HAP-1 (cell line): ENCODE data around the gene TMC8.
"Not testable (repeated sequence)": the region's sequence is repeated elsewhere in the genome, so short reads cannot be mapped to it uniquely, and the experiment has no call there.

Experiments
- DNase-seq, 2 experiments: peaks; one replicate each; pipeline ENCODE4 v3.0.0-alpha.2; 2016 to 2020; ENCODE audit warnings: low spot score in 2 of 2
- H3K27me3 ChIP-seq: fragments of 250-450 bp; sonication (Bioruptor Pico); 2 replicates; pipeline ENCODE4 v1.5.1; 2020; ENCODE audit warnings: low read depth, mild to moderate bottlenecking, moderate library complexity
- H3K36me3 ChIP-seq: fragments of 250-450 bp; sonication (Bioruptor Pico); replicated peaks from 2 replicates; pipeline ENCODE4 v1.5.1; 2020; ENCODE audit warnings: mild to moderate bottlenecking
- H3K4me1 ChIP-seq: fragments of 250-450 bp; sonication (Bioruptor Pico); 2 replicates; pipeline ENCODE4 v1.5.1; 2020; ENCODE audit warnings: mild to moderate bottlenecking
- H3K4me3 ChIP-seq: fragments of 250-450 bp; sonication (Bioruptor Pico); 2 replicates; pipeline ENCODE4 v1.5.1; 2020; ENCODE audit warnings: mild to moderate bottlenecking, moderate library complexity
- H3K9me3 ChIP-seq: fragments of 250-450 bp; sonication (Bioruptor Pico); 2 replicates; pipeline ENCODE4 v1.5.1; 2020; ENCODE audit warnings: mild to moderate bottlenecking, moderate library complexity
- in situ Hi-C: fragments of 300-500 bp; cut with MboI; formaldehyde crosslinking; loops from 3 replicates; pipeline ENCODE4 v1.14.3; 2020; ENCODE audit warnings: low sequenced_read_pairs, inconsistent platforms, mixed read lengths

Gene TMC8, protein sequence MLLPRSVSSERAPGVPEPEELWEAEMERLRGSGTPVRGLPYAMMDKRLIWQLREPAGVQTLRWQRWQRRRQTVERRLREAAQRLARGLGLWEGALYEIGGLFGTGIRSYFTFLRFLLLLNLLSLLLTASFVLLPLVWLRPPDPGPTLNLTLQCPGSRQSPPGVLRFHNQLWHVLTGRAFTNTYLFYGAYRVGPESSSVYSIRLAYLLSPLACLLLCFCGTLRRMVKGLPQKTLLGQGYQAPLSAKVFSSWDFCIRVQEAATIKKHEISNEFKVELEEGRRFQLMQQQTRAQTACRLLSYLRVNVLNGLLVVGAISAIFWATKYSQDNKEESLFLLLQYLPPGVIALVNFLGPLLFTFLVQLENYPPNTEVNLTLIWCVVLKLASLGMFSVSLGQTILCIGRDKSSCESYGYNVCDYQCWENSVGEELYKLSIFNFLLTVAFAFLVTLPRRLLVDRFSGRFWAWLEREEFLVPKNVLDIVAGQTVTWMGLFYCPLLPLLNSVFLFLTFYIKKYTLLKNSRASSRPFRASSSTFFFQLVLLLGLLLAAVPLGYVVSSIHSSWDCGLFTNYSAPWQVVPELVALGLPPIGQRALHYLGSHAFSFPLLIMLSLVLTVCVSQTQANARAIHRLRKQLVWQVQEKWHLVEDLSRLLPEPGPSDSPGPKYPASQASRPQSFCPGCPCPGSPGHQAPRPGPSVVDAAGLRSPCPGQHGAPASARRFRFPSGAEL

DNA sequence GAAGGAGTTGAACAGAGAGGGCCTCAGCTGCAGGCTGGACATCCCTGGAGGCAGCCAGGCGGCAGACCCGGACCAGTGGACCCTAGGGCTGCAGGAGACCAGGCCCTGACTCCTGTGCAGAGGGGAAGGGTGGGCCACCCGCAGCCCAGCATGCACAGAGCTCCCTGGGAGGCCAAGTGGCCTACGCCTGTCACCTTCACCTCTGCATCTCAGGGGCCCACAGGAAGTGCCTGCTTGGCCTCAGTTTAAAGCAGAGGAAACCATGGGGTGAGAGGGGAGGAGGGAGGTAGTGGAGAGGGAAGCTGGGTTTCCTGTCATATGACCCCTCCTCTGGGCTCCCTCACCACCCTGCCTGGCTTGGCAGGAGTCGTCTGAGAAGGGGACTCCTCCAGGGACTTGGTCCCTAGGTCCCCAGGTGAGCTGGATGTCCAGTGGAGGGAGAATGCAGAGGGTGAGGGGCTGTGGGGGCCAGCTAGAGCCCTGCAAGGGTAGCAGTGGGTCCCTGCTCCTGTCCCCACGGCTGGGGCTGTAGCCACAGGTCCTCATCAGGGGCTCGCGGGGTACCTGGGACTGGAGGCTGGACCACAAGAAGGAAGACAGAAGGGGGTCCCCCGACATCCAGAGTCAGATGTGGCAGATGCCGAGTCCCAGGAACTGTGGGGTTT, at the start of gene TMC8:
TSS of gene TMC8 (plus strand) at position 335 of the 665 bp plus-strand sequence. CDS start 818 bp downstream, outside the sequence.
- Histone ChIP-seq H3K4me1 (peaks cover 4% of the 10 kb centered on the region; the same call in 1 of the 2 replicates), H3K9me3 (no peaks in the 10 kb centered on the region), H3K4me3 (no peak within 1 kb of the TSS), H3K27me3 (peaks cover 3% of the 10 kb centered on the region), H3K36me3 (no peaks in the 10 kb centered on the region)
- no peak for DNase-seq
- in situ Hi-C loops = no loop called here

DNA sequence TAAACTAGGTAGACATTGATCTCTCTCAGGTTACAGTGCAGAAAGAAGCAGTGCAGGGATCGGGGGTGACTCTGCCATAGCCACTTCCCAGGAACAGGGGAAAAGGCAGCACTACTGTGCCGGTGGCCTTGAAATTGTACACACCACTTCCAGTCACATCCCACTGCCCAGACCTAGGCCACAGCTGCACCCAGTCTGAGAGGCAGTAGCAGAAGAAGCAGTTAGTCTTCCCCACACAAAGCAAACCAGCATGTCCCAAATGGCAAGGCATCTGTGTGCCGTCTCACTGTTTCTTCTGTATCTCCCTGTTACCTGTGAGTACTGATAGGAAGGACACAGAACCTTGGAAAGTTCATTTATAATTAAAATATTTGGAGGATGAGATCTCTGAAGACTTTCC, 49.0 kb upstream of the TMC8 start:
- in situ Hi-C loops = no loop called here
- H3K4me3 ChIP-seq = no peak overlapping the region
- no peaks in the 10 kb centered on the region for H3K27me3 ChIP-seq
- DNase-seq = no peak
- no peaks in the 10 kb centered on the region for H3K4me1 ChIP-seq
- H3K36me3 ChIP-seq = peaks cover 25% of the 10 kb centered on the region
- no peaks in the 10 kb centered on the region for H3K9me3 ChIP-seq

DNA sequence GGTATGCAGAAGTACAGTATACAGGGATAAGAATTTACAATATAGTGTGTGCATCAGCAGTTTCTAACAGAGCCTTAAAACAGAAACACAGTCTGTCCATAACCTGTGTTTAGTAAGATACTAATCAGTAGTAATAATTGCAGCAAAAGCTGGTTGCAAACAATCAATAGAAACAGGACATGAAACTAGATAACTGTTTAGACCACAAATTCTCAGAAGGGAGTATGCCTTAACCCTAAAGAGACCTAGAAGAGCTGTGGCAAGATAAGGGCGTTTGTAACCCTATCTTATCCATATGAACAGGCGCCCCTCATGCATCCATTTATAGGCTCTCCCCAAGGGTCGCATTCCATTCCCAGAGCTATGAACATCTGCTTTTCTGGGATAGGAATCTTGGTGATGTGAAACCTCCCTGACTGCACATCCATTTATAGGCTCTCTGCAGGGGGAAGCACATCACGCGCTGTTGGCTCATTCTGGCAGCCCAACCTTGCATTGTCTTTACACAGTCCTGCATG, 48.2 kb upstream of the TMC8 start:
- H3K27me3 ChIP-seq, H3K4me1 ChIP-seq, DNase-seq, H3K4me3 ChIP-seq, in situ Hi-C loops, H3K9me3 ChIP-seq: not testable (repeated sequence)
- H3K36me3 ChIP-seq = peaks cover 22% of the 10 kb centered on the region

DNA sequence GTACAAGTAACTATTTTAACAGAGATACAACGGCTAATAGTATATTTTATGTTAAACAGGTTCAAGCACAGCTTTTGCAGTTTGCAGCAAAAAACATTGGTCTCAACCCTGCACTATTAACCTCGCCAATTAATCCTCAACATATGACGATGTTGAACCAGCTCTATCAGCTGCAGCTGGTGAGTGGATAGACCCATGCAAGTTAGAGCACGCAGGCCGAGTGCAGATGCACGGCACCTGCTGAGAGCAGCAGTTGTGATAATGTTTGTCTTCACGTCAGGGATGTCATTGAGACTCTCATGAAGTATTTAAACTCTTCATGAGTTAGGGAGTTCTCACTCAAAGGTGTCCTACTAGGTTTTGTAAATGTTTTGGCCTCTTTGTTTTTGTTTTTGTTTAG, 47.6 kb upstream of the TMC8 start:
- in situ Hi-C loops = no loop called here
- peaks cover 17% of the 10 kb centered on the region for H3K36me3 ChIP-seq
- no peak overlapping the region for H3K4me3 ChIP-seq

DNA sequence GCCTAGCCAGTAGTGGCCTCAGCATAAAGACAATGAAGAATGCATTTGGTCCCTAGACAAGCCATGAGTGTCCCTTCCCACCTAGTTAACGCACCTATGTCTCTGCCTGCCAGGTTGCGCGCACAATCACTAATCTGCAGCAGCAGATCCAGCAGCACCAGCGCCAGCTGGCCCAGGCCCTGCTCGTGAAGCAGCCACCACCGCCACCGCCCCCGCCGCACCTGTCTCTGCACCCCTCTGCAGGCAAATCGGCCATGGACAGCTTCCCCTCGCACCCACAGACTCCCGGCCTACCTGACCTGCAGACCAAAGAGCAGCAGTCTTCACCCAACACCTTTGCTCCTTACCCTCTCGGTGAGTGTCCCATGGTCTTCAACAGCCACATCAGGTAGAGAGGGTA, 43.8 kb upstream of the TMC8 start:
- H3K9me3 ChIP-seq = no peaks in the 10 kb centered on the region
- in situ Hi-C loops = no loop called here
- H3K4me3 ChIP-seq = no peak overlapping the region
- H3K4me1 ChIP-seq = no peaks in the 10 kb centered on the region
- peaks cover 7% of the 10 kb centered on the region for H3K36me3 ChIP-seq
- DNase-seq = no peak
- H3K27me3 ChIP-seq = no peaks in the 10 kb centered on the region

More for the DNA sequence above, 47.6 kb upstream of the TMC8 start:
- H3K9me3 ChIP-seq = no peaks in the 10 kb centered on the region
- no peaks in the 10 kb centered on the region for H3K27me3 ChIP-seq
- no peak for DNase-seq
- no peaks in the 10 kb centered on the region for H3K4me1 ChIP-seq

DNA sequence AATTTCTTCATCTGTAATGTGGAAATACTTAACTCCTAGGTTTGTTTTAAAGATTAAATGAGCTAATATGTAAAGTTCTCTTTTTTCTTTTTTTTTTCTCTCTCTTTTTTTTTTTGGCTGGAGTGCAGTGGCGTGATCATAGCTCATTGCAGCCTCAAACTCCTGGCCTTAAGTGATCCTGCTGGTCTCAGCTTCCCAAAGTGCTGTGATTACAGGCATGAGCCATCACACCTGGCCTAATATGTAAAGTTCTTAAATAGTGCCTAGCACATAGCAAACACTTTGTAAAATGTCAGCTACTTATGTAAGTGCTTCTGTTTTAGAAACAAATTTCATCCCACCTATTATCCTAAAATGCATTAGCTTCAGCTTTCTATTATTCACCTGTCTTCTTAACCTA, 42.0 kb upstream of the TMC8 start:
- in situ Hi-C loops = no loop called here
- peaks cover 16% of the 10 kb centered on the region for H3K36me3 ChIP-seq

DNA sequence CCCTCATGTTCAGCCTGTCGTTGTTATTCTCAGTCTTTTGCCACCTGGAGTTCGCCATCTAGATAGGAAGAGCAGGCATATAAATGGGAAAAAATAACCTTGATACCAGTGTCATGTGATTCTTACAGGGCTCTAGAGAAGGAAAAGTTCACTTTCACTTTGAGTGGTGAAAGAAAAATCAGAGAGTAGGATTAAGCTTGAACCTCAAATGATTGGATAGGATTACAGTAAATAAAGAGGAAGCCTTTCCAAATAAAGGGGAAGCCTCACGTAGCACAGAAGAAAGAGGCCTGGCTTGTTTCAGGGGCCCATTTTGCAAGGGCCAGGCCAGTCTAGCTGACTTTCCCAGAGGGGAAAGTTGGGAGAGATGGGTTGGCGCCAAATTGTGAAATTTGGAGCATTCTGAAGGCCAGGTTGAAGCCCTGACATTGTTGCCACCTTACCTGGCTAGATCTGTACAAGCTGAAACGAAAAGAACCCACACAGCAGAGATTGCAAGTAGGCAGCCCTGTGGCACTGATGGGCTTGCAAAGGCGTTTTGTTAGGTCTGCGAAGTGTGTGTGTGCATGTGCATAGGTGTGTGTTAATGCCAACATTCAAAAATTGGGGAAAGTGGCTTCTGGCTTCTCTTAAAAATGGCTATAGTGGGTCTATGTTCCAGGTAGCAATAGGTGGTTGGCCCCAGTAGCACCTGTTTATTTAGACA, 40.8 kb upstream of the TMC8 start:
- in situ Hi-C loops = no loop called here
- no peaks in the 10 kb centered on the region for H3K4me1 ChIP-seq
- H3K9me3 ChIP-seq = no peaks in the 10 kb centered on the region
- DNase-seq = no peak
- H3K4me3 ChIP-seq = no peak overlapping the region
- H3K27me3 ChIP-seq = no peaks in the 10 kb centered on the region
- H3K36me3 ChIP-seq = peaks cover 25% of the 10 kb centered on the region

More for the DNA sequence above, 42.0 kb upstream of the TMC8 start:
- no peaks in the 10 kb centered on the region for H3K4me1 ChIP-seq
- no peak overlapping the region for H3K4me3 ChIP-seq
- H3K27me3 ChIP-seq = no peaks in the 10 kb centered on the region
- H3K9me3 ChIP-seq = no peaks in the 10 kb centered on the region
- DNase-seq = no peak

DNA sequence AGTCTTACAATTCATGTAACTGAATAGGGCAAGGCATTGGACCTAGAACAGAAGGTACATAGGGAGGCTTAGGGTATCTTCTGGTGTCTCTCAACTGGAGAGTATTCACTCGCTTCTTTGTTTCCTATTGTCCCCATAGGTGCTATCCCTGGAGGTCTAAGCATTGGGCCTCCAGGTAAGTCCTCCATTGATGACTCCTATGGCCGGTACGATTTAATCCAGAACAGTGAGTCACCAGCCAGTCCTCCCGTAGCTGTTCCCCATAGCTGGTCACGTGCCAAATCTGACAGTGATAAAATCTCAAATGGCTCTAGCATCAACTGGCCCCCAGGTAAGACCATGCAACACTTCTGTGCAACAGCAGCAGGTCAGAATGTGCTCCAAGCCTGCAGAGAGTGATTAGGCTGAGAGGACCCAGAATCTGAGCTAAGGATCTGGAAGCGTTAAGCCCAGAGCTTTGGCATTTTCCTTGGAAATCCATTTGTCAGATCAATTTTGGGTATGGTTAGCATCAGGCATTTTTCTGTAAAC, 37.7 kb upstream of the TMC8 start:
- Histone ChIP-seq H3K4me3 (no peak overlapping the region), H3K36me3 (peaks cover 37% of the 10 kb centered on the region), H3K9me3 (no peaks in the 10 kb centered on the region), H3K27me3 (no peaks in the 10 kb centered on the region), H3K4me1 (no peaks in the 10 kb centered on the region)
- in situ Hi-C loops = no loop called here
- DNase-seq = no peak

DNA sequence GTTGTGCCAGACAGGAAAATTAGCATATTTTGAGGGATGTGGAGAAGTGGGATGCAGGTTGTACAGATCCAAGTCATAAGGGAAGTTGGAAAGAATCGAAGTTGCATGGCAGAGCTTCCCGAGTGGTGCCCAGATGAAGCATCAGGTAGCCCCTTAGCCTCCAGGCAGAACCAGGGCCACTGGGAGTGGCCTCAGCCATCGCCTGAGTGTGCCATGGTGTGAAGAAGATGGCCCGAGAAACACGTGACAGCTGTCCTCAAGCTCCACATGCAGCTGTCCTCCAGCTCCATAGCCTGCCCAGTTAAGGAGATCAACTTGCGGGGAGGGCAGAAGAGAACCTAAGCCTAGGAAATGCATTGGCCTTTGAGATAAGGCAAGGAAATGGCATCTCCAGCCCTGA, 35.5 kb upstream of the TMC8 start:
- in situ Hi-C loops = no loop called here
- peaks cover 3% of the 10 kb centered on the region for H3K9me3 ChIP-seq
- peaks cover 54% of the 10 kb centered on the region for H3K36me3 ChIP-seq
- no peak overlapping the region for H3K4me3 ChIP-seq
- DNase-seq = no peak
- no peaks in the 10 kb centered on the region for H3K4me1 ChIP-seq
- no peaks in the 10 kb centered on the region for H3K27me3 ChIP-seq

DNA sequence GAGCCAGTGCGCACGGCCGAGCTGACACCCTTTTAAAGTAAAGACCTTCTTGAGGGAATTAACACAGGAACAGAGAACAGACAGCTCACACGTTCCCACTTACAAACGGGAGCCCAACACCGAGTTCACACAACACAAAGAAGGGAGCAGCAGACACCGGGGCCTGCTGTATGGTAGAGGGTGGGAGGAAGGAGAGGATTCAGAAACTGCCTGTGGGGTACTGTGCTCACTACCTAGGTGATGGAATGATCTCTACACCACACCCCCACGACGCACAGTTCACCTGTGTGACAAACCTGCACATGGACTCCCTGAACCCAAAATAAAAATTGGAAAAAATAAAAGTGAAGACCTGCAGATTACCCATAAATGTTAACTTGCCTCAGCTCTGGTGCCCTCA, 34.5 kb upstream of the TMC8 start:
- no peak for DNase-seq
- peaks cover 54% of the 10 kb centered on the region for H3K36me3 ChIP-seq
- in situ Hi-C loops = no loop called here

DNA sequence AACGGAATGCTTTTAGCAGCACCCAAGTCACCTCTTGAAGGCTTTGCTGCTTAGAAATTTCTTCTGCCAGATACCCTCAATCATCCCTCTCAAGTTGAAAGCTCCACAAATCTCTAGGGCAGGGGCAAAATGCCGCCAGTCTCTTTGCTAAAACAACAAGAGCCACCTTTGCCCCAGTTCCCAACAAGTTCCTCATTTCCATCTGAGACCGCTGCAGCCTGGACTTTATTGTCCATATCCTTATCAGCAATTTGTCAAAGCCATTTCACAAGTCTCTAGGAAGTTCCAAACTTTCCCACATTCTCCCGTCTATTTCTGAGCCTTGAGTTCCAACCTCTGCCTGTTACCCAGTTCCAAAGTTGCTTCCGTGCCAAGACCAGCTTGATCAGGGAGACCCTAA, 29.5 kb upstream of the TMC8 start:
- Histone ChIP-seq H3K4me1 (peaks cover 5% of the 10 kb centered on the region; the same call in 1 of the 2 replicates), H3K27me3 (no peaks in the 10 kb centered on the region), H3K4me3 (no peak overlapping the region), H3K36me3 (peaks cover 22% of the 10 kb centered on the region), H3K9me3 (peaks cover 3% of the 10 kb centered on the region)
- in situ Hi-C loops = loop anchor here (25.0 kb wide), 1 partner anchor 611 kb away; no protein-coding TSS in a partner anchor
- no peak for DNase-seq

More for the DNA sequence above, 34.5 kb upstream of the TMC8 start:
- Histone ChIP-seq H3K27me3 (no peaks in the 10 kb centered on the region), H3K4me1 (no peaks in the 10 kb centered on the region), H3K9me3 (peaks cover 3% of the 10 kb centered on the region), H3K4me3 (no peak overlapping the region)

DNA sequence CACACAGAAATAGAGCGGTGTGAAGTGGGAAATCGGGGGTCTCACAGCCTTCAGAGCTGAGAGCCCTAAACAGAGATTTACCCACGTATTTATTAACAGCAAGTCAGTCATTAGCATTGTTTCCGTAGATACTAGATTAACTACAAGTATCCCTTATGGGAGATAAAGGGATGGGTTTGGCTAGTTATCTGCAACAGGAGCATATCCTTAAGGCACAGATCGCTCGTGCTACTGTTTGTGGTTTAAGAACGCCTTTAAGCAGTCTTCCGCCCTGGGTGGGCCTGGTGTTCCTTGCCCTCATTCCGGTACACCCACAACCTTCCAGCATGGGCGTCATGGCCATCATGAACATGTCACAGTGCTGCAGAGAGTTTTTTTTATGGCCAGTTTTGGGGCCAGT, 29.0 kb upstream of the TMC8 start:
- H3K9me3 ChIP-seq = peaks cover 3% of the 10 kb centered on the region
- peaks cover 22% of the 10 kb centered on the region for H3K36me3 ChIP-seq
- no peak overlapping the region for H3K4me3 ChIP-seq
- peaks cover 5% of the 10 kb centered on the region; the same call in 1 of the 2 replicates for H3K4me1 ChIP-seq
- in situ Hi-C loops = loop anchor here (25.0 kb wide), 1 partner anchor 611 kb away; no protein-coding TSS in a partner anchor
- no peak for DNase-seq
- no peaks in the 10 kb centered on the region for H3K27me3 ChIP-seq

DNA sequence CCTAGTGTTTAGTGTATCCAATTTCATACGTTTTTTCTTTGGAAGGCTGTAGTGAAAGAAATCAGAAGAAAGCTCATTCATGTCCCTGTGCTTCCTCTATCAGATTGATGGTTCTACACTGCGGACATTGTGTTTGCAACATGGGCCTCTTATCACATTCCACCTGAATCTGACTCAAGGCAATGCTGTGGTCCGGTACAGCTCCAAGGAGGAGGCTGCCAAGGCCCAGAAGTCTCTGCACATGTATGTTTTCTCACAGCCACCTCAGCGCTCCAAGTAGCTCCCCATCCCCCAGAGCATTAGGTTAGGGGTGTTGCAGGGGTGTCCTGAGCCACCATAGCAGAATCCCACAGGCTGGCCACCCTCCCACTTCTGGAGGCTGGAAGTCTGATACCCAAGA, 27.3 kb upstream of the TMC8 start:
- no peak for DNase-seq
- Histone ChIP-seq H3K9me3 (peaks cover 3% of the 10 kb centered on the region), H3K27me3 (no peaks in the 10 kb centered on the region), H3K36me3 (peaks cover 18% of the 10 kb centered on the region), H3K4me3 (no peak overlapping the region), H3K4me1 (peaks cover 5% of the 10 kb centered on the region; the same call in 1 of the 2 replicates)
- in situ Hi-C loops = loop anchor here (25.0 kb wide), 1 partner anchor 609 kb away; no protein-coding TSS in a partner anchor
